Naive B cell (primary cell): ENCODE measurements around the gene SMOC2. TPM values are rescaled to one million over a fixed set of nuclear protein-coding genes. Genes with fewer than 3 reads are reported as not detected.

ENCODE experiments used
- ATAC-seq, 2 donors: fragments of 150-1000 bp; cut with Tn5 transposase; 2 replicates each; pipeline ENCODE4 v1.10.0; 2021; ENCODE audit warnings: low read depth in 2 of 2, mild to moderate bottlenecking in 2 of 2, moderate library complexity in 2 of 2
- DNase-seq: peaks from one replicate; pipeline ENCODE4 v3.0.0; 2022
- H3K27ac Mint-ChIP-seq, 6 donors: one replicate each; pipeline ENCODE4 v1.8.0; 2020 to 2022; ENCODE audit warnings: mild to moderate bottlenecking in 6 of 6, mixed read lengths in 6 of 6, moderate library complexity in 5 of 6, inconsistent platforms in 2 of 6
- H3K27me3 Mint-ChIP-seq, 3 donors: one replicate each; pipeline ENCODE4 v1.8.0; 2021 to 2022; ENCODE audit warnings: mixed read lengths in 3 of 3, mild to moderate bottlenecking in 1 of 3
- H3K36me3 Mint-ChIP-seq, 2 donors: one replicate each; pipeline ENCODE4 v1.8.0; 2020 to 2022; ENCODE audit warnings: mixed read lengths in 2 of 2, inconsistent platforms in 1 of 2, mild to moderate bottlenecking in 1 of 2
- H3K4me1 Mint-ChIP-seq, 3 donors: one replicate each; pipeline ENCODE4 v1.8.0; 2020 to 2022; ENCODE audit warnings: mixed read lengths in 3 of 3, inconsistent platforms in 1 of 3, mild to moderate bottlenecking in 1 of 3, moderate library complexity in 1 of 3
- H3K4me3 Mint-ChIP-seq, 8 donors: one replicate each; pipeline ENCODE4 v1.8.0; 2020 to 2022; ENCODE audit warnings: mild to moderate bottlenecking in 8 of 8, mixed read lengths in 8 of 8, moderate library complexity in 8 of 8, inconsistent platforms in 2 of 8
- H3K9me3 Mint-ChIP-seq, 7 donors: one replicate each; pipeline ENCODE4 v1.8.0; 2020 to 2022; ENCODE audit warnings: mixed read lengths in 7 of 7, mild to moderate bottlenecking in 5 of 7, inconsistent platforms in 2 of 7, moderate library complexity in 1 of 7
- polyA plus RNA-seq, 6 donors: library from polyadenylated mRNA; unstranded; fragments of 300-500 nt; fragmentation: Illumina TruSeq; gene quantifications; one replicate each; pipeline ENCODE4 v1.2.3, GENCODE V29; 2021; ENCODE audit warnings: low read depth in 6 of 6

Gene SMOC2
- polyA plus RNA-seq, 6 donors from 2014 or later = 0.12 to 0.34 (median 0.13) TPM; not detected in 2

GRCh38 chr6:168599118-168599494, 158.1 kb downstream of the SMOC2 start:
- Mint-ChIP-seq H3K4me1 (peaks cover 0 to 9% (median 3%) of the 10 kb centered on the region in 3 donors), H3K27me3 (peaks cover 0 to 7% (median 0%) of the 10 kb centered on the region in 3 donors), H3K27ac (no peak overlapping the region), H3K4me3 (no peak overlapping the region), H3K9me3 (peaks cover 0 to 12% (median 5%) of the 10 kb centered on the region in 7 donors), H3K36me3 (peaks cover 0 to 8% of the 10 kb centered on the region in 2 donors)
- DNase-seq (no peak), ATAC-seq (no peak)

GRCh38 chr6:168599769-168600330, 158.9 kb downstream of the SMOC2 start:
- no peak overlapping the region for H3K27ac Mint-ChIP-seq
- DNase-seq (no peak), ATAC-seq (no peak)
- H3K9me3 Mint-ChIP-seq = peaks cover 0 to 12% (median 5%) of the 10 kb centered on the region in 7 donors
- peaks cover 0 to 7% (median 0%) of the 10 kb centered on the region in 3 donors for H3K27me3 Mint-ChIP-seq
- peaks cover 0 to 9% (median 3%) of the 10 kb centered on the region in 3 donors for H3K4me1 Mint-ChIP-seq
- H3K36me3 Mint-ChIP-seq = peaks cover 0 to 8% of the 10 kb centered on the region in 2 donors
- peak overlapping the region in 1 of 8 donors; percentile 17 for H3K4me3 Mint-ChIP-seq

GRCh38 chr6:168600381-168600780, 159.4 kb downstream of the SMOC2 start:
- peaks cover 0 to 8% of the 10 kb centered on the region in 2 donors for H3K36me3 Mint-ChIP-seq
- no peak overlapping the region for H3K27ac Mint-ChIP-seq
- peaks cover 0 to 7% (median 0%) of the 10 kb centered on the region in 3 donors for H3K27me3 Mint-ChIP-seq
- ATAC-seq = no peak
- peaks cover 0 to 9% (median 3%) of the 10 kb centered on the region in 3 donors for H3K4me1 Mint-ChIP-seq
- no peak for DNase-seq
- H3K4me3 Mint-ChIP-seq = no peak overlapping the region
- peaks cover 0 to 12% (median 4%) of the 10 kb centered on the region in 7 donors for H3K9me3 Mint-ChIP-seq

GRCh38 chr6:168601111-168601510, 160.1 kb downstream of the SMOC2 start:
- Mint-ChIP-seq H3K27me3 (peaks cover 0 to 7% (median 0%) of the 10 kb centered on the region in 3 donors), H3K4me3 (no peak overlapping the region), H3K27ac (no peak overlapping the region), H3K4me1 (peaks cover 0 to 9% (median 3%) of the 10 kb centered on the region in 3 donors), H3K36me3 (peaks cover 0 to 8% of the 10 kb centered on the region in 2 donors), H3K9me3 (peaks cover 0 to 12% (median 4%) of the 10 kb centered on the region in 7 donors)
- no peak for DNase-seq
- ATAC-seq = no peak

GRCh38 chr6:168601546-168601945, 160.6 kb downstream of the SMOC2 start:
- H3K9me3 Mint-ChIP-seq = peaks cover 0 to 12% (median 4%) of the 10 kb centered on the region in 7 donors
- H3K4me3 Mint-ChIP-seq = no peak overlapping the region
- H3K4me1 Mint-ChIP-seq = peaks cover 0 to 9% (median 3%) of the 10 kb centered on the region in 3 donors
- H3K27ac Mint-ChIP-seq = no peak overlapping the region
- H3K36me3 Mint-ChIP-seq = peaks cover 0 to 8% of the 10 kb centered on the region in 2 donors
- no peak for ATAC-seq
- peaks cover 0 to 7% (median 0%) of the 10 kb centered on the region in 3 donors for H3K27me3 Mint-ChIP-seq
- DNase-seq = no peak

- Mint-ChIP-seq H3K36me3 (peaks cover 0 to 8% of the 10 kb centered on the region in 2 donors), H3K4me3 (no peak overlapping the region), H3K9me3 (peaks cover 0 to 12% (median 3%) of the 10 kb centered on the region in 7 donors), H3K4me1 (peaks cover 0 to 9% (median 3%) of the 10 kb centered on the region in 3 donors), H3K27me3 (peaks cover 0 to 3% (median 0%) of the 10 kb centered on the region in 3 donors), H3K27ac (peak overlapping the region in 1 of 6 donors; percentile 39)
- DNase-seq (no peak), ATAC-seq (no peak)
These were observed 161.6 kb downstream of the SMOC2 start for GRCh38 chr6:168602576-168602975.

GRCh38 chr6:168603234-168603633, 162.2 kb downstream of the SMOC2 start:
- no peak overlapping the region for H3K27ac Mint-ChIP-seq
- no peak overlapping the region for H3K4me3 Mint-ChIP-seq
- DNase-seq (no peak), ATAC-seq (no peak)
- H3K4me1 Mint-ChIP-seq = peaks cover 0 to 9% (median 3%) of the 10 kb centered on the region in 3 donors
- peaks cover 0 to 12% (median 3%) of the 10 kb centered on the region in 7 donors for H3K9me3 Mint-ChIP-seq
- peaks cover 0 to 3% (median 0%) of the 10 kb centered on the region in 3 donors for H3K27me3 Mint-ChIP-seq
- H3K36me3 Mint-ChIP-seq = peaks cover 0 to 8% of the 10 kb centered on the region in 2 donors

- Mint-ChIP-seq H3K27me3 (no peaks in the 10 kb centered on the region), H3K27ac (no peak overlapping the region), H3K9me3 (peaks cover 0 to 13% (median 0%) of the 10 kb centered on the region in 7 donors), H3K36me3 (no peaks in the 10 kb centered on the region), H3K4me1 (no peaks in the 10 kb centered on the region), H3K4me3 (no peak overlapping the region)
- ATAC-seq (no peak), DNase-seq (no peak)
These were observed 165.0 kb downstream of the SMOC2 start for GRCh38 chr6:168605964-168606363.

GRCh38 chr6:168606722-168607121, 165.7 kb downstream of the SMOC2 start:
- H3K27ac Mint-ChIP-seq = no peak overlapping the region
- no peaks in the 10 kb centered on the region for H3K27me3 Mint-ChIP-seq
- DNase-seq = no peak
- no peaks in the 10 kb centered on the region for H3K4me1 Mint-ChIP-seq
- H3K4me3 Mint-ChIP-seq = no peak overlapping the region
- H3K36me3 Mint-ChIP-seq = no peaks in the 10 kb centered on the region
- H3K9me3 Mint-ChIP-seq = peaks cover 0 to 10% (median 0%) of the 10 kb centered on the region in 7 donors
- no peak for ATAC-seq

- peaks cover 0 to 8% (median 0%) of the 10 kb centered on the region in 7 donors for H3K9me3 Mint-ChIP-seq
- no peak overlapping the region for H3K27ac Mint-ChIP-seq
- DNase-seq (no peak), ATAC-seq (no peak)
- H3K27me3 Mint-ChIP-seq = no peaks in the 10 kb centered on the region
- H3K4me3 Mint-ChIP-seq = no peak overlapping the region
- H3K4me1 Mint-ChIP-seq = no peaks in the 10 kb centered on the region
- no peaks in the 10 kb centered on the region for H3K36me3 Mint-ChIP-seq
These were observed 166.5 kb downstream of the SMOC2 start for GRCh38 chr6:168607272-168608112.

- Mint-ChIP-seq H3K27ac (no peak overlapping the region), H3K27me3 (no peaks in the 10 kb centered on the region), H3K9me3 (peaks cover 0 to 7% (median 0%) of the 10 kb centered on the region in 7 donors)
These were observed 167.1 kb downstream of the SMOC2 start for GRCh38 chr6:168608113-168608400.

GRCh38 chr6:168609026-168609685, 168.2 kb downstream of the SMOC2 start:
- Mint-ChIP-seq H3K27ac (no peak overlapping the region), H3K4me1 (no peaks in the 10 kb centered on the region), H3K4me3 (no peak overlapping the region), H3K36me3 (no peaks in the 10 kb centered on the region), H3K9me3 (peaks cover 0 to 3% (median 0%) of the 10 kb centered on the region in 7 donors), H3K27me3 (no peaks in the 10 kb centered on the region)
- DNase-seq = no peak
- no peak for ATAC-seq

More at GRCh38 chr6:168608113-168608400, 167.1 kb downstream of the SMOC2 start:
- no peaks in the 10 kb centered on the region for H3K36me3 Mint-ChIP-seq
- no peak overlapping the region for H3K4me3 Mint-ChIP-seq
- H3K4me1 Mint-ChIP-seq = no peaks in the 10 kb centered on the region
- ATAC-seq (no peak), DNase-seq (no peak)

- DNase-seq (no peak), ATAC-seq (no peak)
- Mint-ChIP-seq H3K4me3 (no peak overlapping the region), H3K9me3 (peaks cover 0 to 3% (median 0%) of the 10 kb centered on the region in 7 donors), H3K4me1 (no peaks in the 10 kb centered on the region), H3K27me3 (no peaks in the 10 kb centered on the region), H3K36me3 (no peaks in the 10 kb centered on the region), H3K27ac (no peak overlapping the region)
These were observed 169.0 kb downstream of the SMOC2 start for GRCh38 chr6:168609914-168610490.
